Stimulated activated CD4-positive, alpha-beta T cell treated with anti-CD3 and anti-CD28 coated beads, Interleukin-1b, Interleukin-23, amount 100 ng/mL, for 1 hour (primary cell): Measurements from ENCODE around the gene GPHN.

ENCODE experiments used
- DNase-seq, 2 donors: peaks; one replicate each; pipeline ENCODE4 v3.0.0-alpha.2; 2020; ENCODE audit warnings: low read depth in 2 of 2

Gene GPHN

GRCh38 chr14:66507722-66508546 lies at the start of gene GPHN:
TSS of gene GPHN (plus strand) at chr14:66508147.
- peak; percentile 59 to 61 for DNase-seq

DNA sequence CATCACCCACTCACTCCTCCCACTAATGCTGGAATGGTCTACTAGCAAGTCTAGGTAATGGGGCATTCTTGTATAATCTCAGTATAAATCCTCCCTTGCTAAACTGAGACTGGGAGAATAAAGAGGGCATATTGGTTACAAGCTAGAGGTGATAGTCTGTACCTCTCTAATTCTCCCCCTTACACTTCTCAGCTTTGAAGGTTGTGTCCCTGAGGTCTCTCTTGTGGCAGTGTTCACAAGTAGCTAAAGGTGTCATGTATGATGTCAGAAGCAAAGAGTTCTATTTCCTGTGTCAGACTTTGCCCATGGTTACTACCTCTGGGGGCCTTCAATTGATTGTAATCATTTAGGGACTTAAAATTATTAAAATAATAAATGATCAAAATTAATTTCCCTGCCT lies 48.3 kb upstream of the GPHN start:
- DNase-seq, result no peak

DNA sequence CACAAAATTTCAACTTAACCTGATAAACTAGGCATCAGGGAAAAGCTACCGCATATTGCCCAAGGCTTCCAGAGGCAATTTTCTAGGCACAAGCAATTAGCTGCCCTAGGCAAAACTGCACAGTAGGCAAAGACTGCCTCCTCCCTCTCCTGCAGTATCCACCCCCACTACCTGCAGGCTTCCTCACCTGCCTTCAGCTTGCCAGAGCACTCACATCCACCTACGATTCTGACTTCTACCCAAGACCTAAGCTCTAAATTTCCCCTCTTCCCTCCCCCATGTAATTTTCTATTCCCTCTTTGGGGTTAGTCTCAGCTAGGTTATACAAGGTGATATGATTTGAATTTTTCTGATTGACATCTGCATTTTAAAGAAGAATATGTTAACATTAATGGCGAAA lies 43.7 kb upstream of the GPHN start:
- DNase-seq, result no peak

DNA sequence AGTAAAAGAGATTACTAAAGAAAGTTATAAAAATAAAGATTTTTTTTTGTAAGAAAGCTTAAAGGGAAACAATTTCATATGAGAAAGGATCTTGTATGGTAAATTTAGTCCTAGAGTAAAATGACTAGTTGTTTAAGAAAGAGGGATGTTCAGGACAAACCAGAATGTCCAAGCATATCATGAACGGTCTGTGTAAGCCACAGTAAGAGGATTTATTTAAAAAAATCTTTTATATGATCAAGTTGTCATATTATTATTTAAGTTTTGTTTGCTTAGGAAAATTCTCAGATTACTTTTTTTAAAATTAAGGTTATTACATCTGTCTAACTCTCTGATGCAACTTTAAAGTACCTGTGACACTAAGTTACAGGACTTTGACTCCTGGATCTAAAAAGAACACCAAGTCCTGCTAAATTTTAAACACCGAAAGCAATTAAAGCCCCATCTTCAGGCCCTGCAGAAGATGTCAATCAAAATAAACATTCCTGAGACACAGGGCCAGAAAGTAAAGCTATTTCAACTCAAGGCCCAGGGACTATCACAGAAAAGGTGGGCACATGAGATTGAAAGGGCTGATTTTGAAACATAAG lies 39.1 kb upstream of the GPHN start:
- no peak for DNase-seq

- no peak for DNase-seq
Measured at GRCh38 chr14:66471584-66471983, 36.4 kb upstream of the GPHN start.

DNA sequence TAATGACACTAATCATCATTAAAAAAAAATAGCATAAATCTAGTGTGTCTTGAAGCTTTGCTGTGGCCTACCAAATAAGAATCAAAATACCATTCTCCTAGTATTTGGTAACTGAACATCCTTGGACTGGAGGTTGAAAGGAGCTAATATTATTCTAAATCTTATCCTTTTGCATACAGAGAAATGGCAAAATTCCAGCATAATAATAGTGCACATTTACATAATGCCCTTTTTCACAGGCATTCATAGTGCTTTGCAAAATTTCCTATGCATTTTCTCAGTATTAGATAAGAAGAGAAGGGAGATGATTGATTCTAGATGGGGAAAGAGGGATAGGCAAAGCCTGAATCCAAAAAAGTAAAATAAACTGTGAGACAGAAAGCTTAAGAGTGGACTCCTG lies 35.7 kb upstream of the GPHN start:
- no peak for DNase-seq

GRCh38 chr14:66473223-66473622 lies 34.7 kb upstream of the GPHN start:
- no peak for DNase-seq

- no peak for DNase-seq
Measured at GRCh38 chr14:66476964-66477363, 31.0 kb upstream of the GPHN start.

DNA sequence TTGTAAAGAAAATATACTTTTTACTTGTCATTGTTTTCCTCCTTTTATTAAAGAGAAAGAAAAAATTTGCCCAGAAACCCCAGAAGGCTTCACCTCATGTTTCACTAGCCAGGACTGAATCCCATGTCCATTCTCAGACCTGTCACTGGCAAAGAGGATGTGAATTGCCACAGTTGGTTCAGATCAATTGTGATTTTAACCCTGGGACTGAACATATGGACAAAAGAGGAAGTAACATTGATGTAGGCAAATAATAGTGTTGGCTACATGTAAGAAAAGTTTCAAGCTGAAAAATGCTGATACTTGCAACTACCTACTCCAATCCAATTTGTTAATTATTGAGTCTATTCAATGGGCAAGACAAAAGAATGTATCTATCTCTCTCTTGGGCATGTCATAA lies 30.4 kb upstream of the GPHN start:
- no peak for DNase-seq

- no peak for DNase-seq
Measured at GRCh38 chr14:66482873-66483272, 25.1 kb upstream of the GPHN start.

DNA sequence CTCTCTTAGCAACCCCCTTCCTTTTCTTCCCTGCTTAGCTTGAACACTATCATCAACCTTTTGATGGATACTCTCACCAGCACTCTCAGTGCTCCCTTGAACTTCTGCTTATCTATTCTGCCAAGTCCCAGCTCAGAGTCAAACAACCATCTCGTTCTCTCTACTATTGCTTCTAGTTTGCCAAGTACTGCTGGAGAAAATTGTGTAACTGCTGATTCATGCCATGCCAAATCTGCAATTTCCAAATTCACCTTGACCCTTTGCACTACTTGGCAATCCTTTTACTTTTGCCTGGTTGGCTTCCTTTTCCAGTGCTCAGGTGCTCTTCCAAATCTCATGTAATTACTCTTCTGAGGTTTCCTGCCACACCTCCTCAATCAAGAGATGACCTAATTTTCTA lies 24.6 kb upstream of the GPHN start:
- DNase-seq, result no peak

GRCh38 chr14:66485029-66485428 lies 22.9 kb upstream of the GPHN start:
- no peak for DNase-seq

DNA sequence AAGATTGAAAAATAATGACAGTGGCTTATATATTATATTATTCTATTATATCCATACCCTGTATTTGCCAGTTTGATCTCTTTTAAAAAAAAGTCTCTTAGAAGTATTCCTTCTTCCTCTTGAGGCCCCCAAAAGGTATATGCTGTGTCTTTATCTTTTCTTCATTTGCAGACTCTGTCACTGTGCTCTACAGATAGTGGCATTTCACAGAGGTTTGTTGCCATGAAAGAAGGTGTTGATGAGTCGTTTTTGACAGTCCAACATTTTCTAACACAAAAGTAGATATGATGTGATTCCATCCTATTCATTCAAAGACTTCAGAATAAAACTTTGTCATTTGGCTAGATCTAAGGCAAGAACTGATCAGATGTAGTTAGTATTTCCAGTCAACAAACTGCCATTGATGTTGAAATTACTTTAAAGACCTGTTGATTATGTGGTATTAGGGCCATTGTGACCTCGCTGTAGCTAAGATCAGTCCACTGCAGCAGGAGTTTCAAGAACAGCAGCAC lies 22.0 kb upstream of the GPHN start, which contains the start of gene CCDC196:
Gene CCDC196, plus strand, starts transcription at position 462 of the 512 bp plus-strand sequence. CDS start 132 bp downstream, outside the sequence.
- DNase-seq, result no peak

DNA sequence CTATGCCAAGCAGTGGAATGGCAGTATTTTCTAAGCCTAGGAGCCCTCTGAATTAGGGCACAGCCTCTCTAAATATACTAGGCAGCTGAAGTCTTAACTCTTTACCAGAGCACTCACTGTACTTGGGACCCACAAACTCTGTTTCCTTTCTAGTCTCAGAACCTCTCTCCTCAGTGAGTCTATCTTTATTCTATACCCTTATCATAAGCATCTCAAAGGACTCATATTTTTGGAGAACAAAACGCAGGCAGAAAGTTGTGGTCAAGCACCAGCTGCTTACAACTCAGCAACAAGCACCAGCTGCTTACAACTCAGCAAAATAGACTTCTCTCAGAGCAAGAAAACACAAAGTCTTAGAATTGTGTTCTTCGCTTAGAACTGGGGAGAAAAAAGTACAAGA lies 20.8 kb upstream of the GPHN start:
- no peak for DNase-seq

- DNase-seq, result no peak
Measured at GRCh38 chr14:66490143-66491111, 17.5 kb upstream of the GPHN start.

DNA sequence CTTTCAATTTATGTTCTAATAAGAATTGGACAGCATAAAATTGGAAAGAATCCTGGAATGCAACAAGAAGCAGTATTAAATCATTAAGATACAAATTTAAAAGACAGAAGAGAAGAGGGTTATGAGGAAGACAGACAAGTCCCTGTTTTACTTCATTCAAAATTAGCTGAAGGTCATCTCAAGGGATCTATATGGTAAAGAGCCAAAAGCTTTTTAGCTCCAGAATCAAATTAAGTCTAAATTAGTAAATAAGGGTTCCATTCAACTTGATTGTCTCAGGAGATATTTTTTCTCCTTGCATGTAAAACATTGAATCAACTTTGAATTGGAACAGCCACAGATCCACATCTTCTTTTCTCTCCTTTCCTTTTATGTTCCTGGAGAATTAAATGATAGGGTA lies 14.2 kb upstream of the GPHN start:
- no peak for DNase-seq

GRCh38 chr14:66495218-66496098 lies 12.5 kb upstream of the GPHN start:
- no peak for DNase-seq

DNA sequence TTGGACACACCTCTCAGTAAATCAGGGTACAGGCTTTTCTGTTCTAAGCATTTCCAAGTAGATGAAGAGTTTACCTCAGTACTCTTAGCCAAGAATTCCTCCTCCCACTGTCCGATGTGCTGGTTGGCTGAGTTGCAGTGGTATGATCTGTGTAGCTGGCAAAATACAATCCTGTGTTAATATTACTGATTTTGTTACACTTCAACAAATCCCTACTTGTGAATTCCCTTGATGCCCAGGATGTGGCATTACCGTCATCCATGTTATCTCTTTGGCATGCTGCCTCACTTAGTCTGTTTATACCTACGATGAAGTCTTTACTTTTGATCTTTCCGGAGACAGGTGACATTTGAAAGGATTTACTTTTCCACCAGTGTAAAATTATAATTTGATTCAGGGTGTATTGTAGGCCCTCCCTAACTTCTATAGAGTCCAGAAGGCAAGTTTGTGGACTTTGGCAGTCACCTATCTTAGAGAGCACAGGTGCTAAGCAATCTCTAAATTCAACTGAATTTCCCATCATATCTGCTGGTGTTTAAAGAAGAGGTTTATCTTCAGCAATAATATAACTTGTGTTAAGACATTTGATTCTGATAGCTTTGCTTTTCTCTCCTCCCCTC lies 11.6 kb upstream of the GPHN start:
- no peak for DNase-seq

DNA sequence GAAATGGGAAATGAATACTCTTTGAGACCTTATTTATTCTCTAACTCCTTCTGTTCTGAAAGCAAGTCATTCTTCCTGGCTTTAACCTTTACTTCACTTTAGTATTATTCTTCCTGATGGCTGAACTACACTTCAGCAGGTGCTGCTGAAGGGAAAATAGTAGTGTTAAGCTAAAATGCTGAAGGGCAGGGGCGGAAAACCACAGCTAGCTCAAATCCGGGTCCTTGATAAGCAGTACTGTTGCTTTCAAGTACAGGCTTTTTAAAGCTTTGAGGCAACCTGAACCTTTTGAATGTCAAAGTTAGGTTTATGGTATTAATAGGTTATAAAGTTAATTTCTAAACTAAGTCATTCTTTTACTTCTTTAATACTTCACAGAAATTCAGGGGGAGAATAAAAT lies 11.0 kb upstream of the GPHN start:
- DNase-seq, result no peak

GRCh38 chr14:66498311-66498710 lies 9.6 kb upstream of the GPHN start:
- no peak for DNase-seq

GRCh38 chr14:66501592-66501991 lies 6.4 kb upstream of the GPHN start:
- no peak for DNase-seq
